Cardiac fibroblast (primary cell): ENCODE measurements around the gene C6orf15.
"Not testable (repeated sequence)": the region's sequence is repeated elsewhere in the genome, so short reads cannot be mapped to it uniquely, and the experiment has no call there.

Source experiments
- DNase-seq, 2 donors: peaks; one replicate each; pipeline versions ENCODE4 v3.0.0 to v3.0.0-alpha.2; 2010; ENCODE audit warnings: low read depth in 2 of 2
- H3K4me3 ChIP-seq, 2 donors: replicated peaks in 1 of 2; 1 replicate in 1 of 2; 2 replicates in 1 of 2; pipeline ENCODE4 v1.5.1; 2011; ENCODE audit warnings: low read depth in 2 of 2, low read length in 2 of 2, mild to moderate bottlenecking in 2 of 2, moderate library complexity in 1 of 2
- CTCF ChIP-seq: IDR thresholded peaks from one replicate; pipeline ENCODE4 v1.5.1; 2011; ENCODE audit warnings: low read depth, mild to moderate bottlenecking, low read length, inconsistent platforms

Gene C6orf15

GRCh38 chr6:31075528-31075927 is 36.8 kb downstream of the C6orf15 start:
- peak; percentile 52 to 82 for DNase-seq
- TF ChIP-seq CTCF, result no peak
- H3K4me3 ChIP-seq, result no peak overlapping the region

DNA sequence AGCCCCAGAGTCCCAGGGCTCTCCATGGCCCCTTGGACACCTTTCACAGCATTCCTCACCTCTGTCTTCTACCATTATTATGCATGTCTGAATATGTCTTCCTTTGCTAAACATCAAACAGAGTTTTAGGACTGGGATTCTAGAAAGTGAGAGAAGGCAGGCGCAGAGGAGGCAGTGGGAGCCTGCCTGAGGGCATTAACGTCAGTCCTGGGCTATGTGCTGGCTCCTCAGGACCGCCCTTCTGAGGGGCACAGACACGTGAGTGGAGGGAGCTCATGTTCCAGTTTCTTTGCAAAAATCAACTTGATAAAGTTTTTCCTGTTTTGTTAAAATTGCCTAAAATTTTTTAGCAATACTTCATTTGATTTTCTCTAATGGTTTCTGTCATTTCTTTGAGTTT is 38.0 kb downstream of the C6orf15 start:
- TF ChIP-seq CTCF, result no peak
- no peak for DNase-seq
- no peak overlapping the region for H3K4me3 ChIP-seq

- TF ChIP-seq CTCF, result peak; percentile 62
- DNase-seq, result peak; percentile 74 to 89
- no peak overlapping the region for H3K4me3 ChIP-seq
These were observed 41.6 kb downstream of the C6orf15 start for GRCh38 chr6:31070711-31071197.

- H3K4me3 ChIP-seq, result no peak overlapping the region
- peak; percentile 89 for TF ChIP-seq CTCF
- DNase-seq, result peak; percentile 87
These were observed 43.6 kb downstream of the C6orf15 start for GRCh38 chr6:31068669-31069340.

DNA sequence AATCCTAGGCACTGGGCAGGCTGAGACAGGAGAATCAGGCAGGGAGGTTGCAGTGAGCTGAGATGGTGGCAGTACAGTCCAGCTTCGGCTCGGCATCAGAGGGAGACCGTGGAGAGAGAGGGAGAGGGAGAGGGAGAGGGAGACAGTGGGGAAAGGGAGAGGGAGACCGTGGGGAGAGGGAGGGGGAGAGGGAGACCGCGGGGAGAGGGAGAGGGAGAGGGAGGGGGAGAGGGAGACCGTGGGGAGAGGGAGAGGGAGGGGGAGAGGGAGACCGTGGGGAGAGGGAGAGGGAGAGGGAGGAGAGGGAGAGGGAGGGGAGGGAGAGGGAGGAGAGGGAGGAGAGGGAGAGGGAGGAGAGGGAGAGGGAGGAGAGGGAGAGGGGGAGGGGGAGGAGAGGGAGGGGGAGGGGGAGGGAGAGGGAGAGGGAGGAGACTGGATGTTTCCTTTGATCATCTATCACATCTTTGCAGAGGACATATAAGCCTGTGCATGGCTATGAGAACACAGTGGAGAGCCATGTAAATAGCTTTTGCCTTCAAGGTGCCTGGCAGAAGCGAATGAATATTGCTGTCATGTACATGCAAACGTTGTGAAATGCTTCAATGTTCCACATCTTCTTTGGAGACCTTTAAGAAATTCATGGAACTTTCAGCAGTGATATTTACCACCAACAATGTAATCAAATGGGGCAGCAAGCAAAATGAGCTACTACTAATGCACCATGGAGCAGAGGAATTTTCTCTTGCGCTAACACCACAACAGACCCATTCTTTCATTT is 44.3 kb downstream of the C6orf15 start:
- H3K4me3 ChIP-seq, DNase-seq: not testable (repeated sequence)

DNA sequence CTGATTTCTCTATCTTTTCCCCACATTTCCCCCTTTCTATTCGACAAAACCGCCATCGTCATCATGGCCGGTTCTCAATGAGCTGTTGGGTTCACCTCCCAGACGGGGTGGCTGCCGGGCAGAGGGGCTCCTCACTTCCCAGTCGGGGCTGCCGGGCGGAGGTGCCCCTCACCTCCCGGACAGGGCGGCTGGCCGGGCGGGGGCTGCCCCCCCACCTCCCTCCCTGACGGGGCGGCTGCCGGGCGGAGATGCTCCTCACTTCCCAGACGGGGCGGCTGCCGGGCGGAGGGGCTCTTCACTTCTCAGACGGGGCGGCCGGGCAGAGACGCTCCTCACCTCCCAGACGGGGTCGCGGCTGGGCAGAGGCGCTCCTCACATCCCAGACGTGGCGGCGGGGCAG is 45.3 kb downstream of the C6orf15 start:
- not testable (repeated sequence) for H3K4me3 ChIP-seq, DNase-seq

GRCh38 chr6:31065556-31065955 is 46.8 kb downstream of the C6orf15 start:
- TF ChIP-seq CTCF, result no peak
- DNase-seq, result no peak
- H3K4me3 ChIP-seq, result no peak overlapping the region
